GM18526 (cell line): Measurements from ENCODE around the gene NT5DC1.

Experiments
- POLR2A ChIP-seq: IDR thresholded peaks from 3 replicates; pipeline ENCODE4 v1.6.1; 2011; ENCODE audit not compliant: insufficient read length; ENCODE audit errors: extremely low read depth

Gene NT5DC1

DNA sequence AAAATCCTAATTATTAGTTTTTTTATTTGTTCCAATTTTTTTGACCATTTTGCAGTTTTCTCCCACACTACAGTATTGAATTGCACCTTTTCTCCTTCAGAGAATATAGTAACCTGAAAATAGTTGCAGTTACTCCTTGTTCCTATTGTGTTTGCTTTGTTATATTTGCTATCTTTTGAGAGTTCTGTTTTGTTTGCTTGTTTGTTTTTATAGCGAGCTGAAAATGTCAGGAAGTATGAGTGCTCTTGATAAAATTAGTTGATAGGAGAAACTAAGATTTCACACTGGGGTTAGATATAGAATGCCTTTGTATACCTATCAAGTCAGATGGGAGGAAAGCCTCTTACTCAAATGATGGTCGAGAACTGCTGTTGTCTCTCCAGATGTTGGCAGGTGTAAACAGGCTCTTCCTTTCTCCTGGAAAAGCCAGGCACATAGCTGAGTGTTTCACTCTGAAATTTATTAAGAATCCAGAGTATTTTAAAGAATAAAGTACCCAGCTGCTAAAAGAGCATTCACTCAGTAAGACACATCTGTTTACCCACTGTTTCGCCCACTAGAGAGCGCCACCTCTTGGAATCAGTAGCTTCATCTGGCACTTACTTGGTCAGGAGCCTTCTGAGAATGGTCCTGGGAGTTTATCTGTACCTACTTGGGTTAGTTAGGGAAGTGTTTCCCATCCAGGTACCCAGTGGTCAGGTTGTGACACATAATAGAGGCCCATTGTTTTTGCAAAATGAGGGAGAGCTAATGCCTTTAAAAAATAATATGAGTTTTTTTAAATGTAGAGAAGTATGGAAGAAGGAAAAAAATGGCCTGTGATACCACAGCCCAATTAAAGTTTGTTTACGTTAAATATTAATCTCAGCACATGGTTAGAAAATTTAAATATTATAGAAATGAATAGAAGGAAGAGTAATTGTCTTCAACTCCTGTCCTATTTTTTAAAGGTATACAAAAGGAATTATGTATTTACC lies 11.2 kb downstream of the NT5DC1 start:
- TF ChIP-seq POLR2A, result no peak

DNA sequence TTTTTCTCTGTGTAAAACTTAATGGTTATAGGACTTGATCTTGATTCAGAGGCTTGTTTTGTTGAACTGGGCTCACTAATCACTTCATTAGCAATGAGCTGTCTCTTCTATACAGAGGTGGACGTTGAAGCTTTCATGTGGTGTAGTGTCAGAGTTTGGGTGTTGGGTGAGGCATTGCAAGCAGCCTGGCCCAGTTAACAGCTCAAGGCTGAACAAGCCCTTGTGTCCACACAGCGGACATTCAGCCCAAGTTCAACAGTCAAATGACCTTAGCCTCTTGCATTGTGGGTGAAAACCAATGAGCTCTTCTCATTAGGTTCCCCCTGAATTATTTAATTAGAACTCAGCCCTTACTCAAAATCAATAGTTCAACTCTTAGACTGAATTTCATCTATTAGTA lies 12.7 kb downstream of the NT5DC1 start:
- TF ChIP-seq POLR2A, result no peak

DNA sequence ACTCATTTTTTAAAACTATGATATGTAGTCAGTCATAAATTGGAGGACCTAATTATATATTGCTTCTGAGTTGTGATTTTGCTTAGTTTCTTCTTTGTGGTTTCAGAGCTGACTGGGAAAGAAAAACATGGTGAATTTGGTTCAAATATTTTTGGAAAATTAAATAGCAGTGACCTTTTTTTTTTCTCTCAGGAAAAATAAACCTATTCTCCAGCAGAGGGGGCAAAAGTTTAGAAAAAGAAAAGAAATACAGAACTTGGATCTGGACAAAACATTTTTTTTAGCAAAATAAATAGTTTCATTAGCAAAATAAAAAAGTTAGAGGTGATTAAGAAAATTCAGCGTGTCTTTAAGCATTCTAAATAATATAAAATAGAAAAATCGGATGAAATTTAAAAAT lies 15.1 kb downstream of the NT5DC1 start:
- no peak for TF ChIP-seq POLR2A

DNA sequence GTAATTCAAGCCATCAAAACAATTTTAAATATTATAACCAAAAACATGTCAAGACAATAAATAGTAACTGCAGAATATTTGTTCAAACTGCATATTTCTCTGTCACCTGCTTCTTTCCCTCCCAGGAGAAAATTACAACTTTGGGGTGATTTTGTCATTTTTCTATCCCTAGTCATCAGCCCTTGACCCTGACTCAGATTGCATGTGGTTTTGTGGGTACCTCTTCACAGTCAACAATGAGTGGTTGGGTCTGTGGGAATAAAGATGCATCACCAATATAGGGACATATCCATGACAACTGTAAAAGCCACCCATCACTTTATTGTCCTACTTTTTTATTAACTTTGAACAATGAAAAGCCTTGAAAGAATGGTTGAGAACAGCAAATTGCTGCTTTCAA lies 18.0 kb downstream of the NT5DC1 start:
- no peak for TF ChIP-seq POLR2A

DNA sequence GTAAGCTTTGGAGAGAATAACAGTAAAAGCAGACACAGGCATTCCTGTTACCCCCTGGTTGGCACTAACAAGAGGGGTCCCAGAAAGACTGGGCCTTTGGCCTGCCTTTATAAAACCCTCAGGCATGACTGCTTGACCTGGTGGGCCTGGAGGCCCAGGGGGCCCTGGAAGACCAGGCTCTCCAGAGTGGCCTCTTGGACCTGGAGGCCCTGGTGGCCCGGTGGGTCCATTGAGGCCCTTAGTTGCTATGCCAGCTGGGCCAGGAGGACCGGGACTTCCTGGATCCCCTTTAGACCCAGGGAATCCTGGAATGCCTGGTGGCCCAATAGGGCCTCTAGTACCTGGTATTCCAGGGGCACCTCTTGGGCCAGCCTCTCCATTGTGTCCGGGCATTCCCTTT lies 19.8 kb downstream of the NT5DC1 start:
- TF ChIP-seq POLR2A, result no peak

DNA sequence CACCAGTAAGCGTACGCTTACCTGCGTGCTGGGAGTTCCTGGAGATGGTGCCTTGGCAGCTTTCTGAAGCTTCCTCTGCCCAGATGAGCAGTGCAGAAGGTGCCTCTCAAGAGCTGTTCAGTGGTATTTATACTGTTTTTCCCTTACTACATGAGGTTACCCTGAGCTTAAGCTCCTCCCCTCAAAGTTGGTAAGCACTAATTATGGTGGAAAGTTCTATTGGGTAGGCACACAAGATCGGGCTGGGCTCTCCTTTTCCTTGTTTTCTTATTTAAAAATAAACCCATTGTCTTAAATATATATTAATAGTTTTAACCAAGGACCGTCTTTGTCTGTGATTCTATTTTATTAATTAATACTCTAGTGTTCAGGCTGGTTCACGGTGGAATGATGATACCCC lies 25.4 kb downstream of the NT5DC1 start, which contains the start of gene COL10A1:
Gene COL10A1, minus strand, starts transcription at position 101 of the 400 bp plus-strand sequence. CDS start 640 bp downstream, outside the sequence.
- no peak for TF ChIP-seq POLR2A

DNA sequence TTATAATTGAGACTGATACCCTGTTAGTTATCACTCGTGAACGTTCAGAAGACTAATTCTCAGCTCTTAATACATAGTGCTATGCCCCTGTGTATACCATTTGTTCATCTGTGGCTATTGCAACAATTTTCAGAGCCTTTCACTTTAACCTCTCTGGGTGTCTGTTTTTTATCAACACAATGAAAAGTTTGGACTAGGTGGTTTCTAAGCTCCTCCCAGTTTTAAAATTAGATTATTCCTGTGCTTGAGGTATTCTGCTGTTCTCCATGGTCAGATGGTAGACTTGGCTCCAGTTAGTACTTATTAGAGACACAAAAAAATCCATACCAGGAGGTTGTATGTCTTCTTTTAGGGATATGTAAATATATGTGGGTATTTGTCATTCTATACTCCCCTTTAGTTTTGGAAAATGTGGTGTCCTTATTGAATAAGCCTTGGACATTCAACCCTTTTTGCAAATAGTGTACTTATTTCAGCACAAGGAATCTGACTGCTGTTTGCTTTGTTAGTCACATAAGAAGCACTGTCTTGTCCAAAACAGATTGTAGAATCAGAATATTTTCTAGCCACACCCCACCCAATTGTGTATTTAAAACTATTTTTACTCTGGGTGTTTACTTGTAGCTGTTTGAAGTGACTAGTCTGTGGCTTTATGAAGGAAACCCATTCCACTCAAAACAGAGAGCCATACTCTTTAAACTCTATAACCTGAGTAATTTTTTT lies 27.3 kb downstream of the NT5DC1 start:
- no peak for TF ChIP-seq POLR2A

DNA sequence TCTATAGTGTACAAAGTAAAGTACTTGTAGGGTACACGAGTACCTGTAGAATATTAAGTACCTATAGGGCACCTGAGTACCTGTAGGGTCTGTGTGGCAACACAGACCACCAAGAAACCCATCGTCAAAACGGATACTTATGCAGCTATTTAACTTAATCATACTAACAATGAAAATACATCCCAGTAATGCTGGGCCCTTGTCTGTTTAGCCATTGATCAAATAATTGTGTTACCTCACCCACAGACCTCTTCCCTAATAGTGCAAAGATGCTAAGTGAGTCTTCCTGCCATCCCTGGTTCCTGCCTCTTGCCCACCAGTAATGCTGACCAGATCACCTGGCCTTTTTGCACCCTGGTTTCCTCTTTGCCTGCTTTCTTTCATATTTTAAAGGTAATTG lies 32.8 kb downstream of the NT5DC1 start:
- TF ChIP-seq POLR2A, result no peak

DNA sequence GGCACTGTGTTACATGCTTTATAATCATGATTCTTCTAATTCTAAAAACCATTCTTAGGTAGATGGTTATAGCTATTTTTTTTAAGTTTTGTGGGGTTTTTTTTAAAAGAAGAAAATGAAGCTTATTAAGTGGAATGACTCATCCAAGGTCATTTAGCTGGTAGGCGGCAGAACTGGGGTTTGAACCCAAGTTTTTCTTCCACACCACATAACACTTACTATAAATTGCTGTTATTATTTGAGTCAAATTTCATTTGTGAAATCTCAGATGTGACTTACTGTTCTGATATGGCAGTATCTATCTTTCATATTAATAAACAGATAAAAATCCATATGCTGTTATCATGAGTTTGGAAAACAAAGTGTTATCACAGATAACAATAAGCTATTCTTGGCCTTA lies 35.7 kb downstream of the NT5DC1 start:
- no peak for TF ChIP-seq POLR2A

DNA sequence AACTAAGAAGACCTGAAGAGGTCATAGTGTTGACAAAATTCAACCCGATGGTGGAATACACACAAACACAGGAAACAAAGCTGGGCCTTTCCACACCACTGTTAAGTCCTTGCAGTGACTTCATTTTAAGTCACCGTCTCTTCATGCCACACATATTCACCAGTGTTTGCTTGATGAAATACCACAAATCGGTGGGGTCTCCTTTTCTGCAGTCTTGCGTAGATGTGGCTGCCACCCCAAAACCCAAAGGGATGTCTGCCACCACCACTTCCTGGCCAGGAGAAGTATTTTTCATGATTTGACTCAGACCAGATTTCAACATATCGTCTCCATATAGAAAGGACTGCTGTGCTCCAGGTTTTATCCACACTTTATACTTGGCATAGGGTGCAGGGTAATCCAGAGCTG lies 36.3 kb downstream of the NT5DC1 start:
- no peak for TF ChIP-seq POLR2A

DNA sequence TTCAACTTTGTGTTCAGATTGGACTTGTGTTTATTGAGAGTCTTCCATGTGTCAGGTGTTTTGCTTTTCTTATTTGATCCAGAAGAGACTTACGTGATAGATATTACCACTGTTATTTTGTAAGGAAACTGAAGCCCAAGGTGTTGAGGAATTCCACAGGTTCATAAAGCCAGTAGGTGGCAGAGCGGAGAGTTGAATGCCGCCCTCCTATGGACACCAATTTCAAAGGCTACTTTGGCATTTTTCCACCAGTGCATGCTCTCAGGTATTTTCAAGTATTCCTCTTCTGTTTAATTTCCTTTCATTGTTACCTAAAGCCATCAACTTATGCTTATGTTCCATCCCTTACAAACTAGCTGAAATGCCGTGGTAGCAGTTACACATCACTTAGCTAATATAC lies 39.3 kb downstream of the NT5DC1 start:
- TF ChIP-seq POLR2A, result no peak

DNA sequence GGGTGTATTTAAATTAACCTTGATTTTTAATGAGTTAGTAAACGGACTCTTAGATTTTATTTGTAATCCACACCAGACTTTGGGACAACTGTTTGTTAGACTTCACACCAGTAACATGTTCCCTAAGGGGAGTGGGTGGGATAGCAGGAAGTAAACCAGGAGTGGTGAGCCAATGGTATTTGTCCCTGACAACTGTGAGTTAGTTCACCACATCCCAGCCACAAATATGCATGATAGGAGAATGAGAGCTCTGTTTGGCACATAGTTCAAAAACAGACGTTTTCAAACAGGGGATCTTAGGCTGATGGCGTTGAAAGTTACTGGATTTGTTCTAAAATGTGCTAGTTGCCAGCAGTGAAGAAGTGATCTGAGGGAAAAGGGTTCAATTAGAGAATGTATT lies 44.0 kb downstream of the NT5DC1 start:
- TF ChIP-seq POLR2A, result no peak

DNA sequence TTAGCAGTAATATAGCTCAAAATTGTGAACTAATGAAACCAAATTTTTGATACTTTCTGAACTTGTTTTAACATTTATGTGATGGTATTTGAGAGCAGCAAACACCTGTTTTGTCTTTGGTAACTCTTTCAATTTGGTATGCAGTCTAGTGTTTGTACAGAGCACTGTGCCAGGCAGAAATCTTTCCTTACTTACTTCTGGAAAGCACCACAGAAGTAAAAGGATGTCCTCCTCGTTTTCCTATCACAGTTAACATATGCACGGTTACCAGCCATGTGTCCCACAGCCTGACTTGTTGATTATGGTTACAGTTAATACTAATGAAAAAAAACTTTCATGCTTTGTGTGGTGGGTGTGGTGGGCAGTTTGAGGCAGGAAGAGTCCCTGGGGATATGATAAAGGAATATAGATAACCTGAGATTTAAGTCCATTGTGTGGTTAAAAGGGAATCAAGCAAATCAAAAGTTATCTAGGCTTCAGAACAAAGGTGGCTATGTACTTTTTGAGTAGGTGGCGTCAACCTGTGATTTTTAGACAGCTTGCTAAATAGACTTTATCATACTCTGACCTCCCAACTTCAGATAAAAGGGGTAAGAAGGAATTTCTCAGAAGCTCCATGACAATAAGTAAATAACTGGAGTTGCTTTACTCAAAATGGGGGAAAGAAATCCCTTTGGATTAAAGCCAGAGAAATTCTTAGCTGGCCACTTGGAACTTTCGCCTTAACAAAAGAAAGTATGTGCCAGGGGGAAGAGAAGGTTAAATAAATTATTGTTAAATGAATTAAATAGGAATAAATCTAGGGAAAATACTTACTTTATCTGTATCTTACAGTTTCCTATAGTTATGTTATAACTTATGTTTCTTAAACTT lies 45.4 kb downstream of the NT5DC1 start:
- no peak for TF ChIP-seq POLR2A

DNA sequence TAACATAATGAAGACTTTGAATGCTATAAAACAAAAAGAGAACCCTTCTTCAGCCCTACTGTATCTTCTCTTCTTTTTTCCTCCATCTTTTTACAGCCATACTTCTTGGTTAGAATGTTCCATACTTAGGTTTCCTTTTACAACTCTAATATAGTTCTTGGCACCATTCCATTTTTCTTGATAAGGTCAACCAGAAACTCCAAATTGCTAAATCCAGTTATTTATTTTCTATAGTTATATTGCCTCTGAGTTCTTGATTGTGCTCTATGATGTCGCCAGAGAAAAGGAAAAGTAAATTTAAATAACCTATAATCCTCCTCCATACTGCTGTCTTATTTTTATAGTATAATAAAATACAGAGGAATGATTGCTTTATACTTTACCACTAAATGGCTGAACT lies 52.0 kb downstream of the NT5DC1 start:
- no peak for TF ChIP-seq POLR2A

DNA sequence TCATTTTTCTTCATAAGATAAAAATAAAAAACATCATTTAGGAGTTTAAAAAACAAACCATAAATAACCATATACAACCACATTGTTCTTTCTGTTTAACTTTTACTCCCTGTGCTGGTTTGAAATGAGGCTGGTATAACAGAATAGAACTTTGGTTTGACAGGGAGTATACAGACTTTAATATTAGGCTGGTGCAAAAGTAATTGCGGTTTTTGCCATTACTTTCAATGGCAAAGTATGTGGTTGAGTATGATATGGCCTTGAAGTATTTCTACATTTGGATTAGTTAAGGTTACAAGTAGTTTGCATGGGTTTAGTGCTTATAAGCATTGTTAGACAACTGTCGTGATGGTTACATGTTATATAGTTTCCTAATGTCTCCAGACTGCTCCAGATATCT lies 54.2 kb downstream of the NT5DC1 start:
- TF ChIP-seq POLR2A, result no peak
